Measurements from ENCODE around the gene CDK15.

CDK15 gene

DNA sequence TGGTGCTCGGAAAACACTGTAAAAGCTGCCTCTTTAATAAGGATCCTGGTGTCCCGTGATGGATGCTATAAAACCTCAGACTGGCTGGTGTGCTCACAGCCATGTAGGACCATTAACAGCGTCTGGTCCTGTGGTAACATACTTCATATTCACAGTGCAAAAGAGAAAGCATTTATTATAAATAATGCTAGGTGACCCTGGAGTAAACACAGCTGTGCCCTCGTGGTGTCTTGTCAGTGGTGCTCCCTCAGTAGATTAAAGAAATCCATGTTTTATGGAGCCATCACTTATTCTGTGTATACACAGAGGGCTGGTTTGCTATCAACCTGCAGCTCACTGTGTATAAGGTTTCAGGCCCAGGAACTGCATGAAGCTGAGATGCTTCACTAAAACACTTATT lies 106.9 kb downstream of the CDK15 start:
- no peak for DNase-seq

DNA sequence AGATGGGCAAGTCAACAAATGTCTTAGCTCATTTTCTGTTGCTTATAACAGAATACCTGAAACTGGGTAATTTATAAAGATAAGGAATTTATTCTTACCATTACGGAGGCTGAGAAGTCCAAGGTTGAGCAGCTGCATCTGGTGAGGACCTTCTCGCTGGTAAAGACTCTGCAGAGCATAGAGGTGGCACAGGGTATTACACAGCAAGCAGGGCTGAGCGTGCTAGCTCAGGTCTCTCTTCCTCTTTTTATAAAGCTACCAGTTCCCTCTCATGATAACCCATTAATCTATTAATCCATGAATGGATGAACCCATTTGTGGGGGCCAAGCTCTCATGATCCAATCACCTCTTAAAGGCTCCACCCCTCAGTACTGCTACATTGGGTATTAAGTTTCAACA lies 109.1 kb downstream of the CDK15 start:
- no peak for DNase-seq

DNA sequence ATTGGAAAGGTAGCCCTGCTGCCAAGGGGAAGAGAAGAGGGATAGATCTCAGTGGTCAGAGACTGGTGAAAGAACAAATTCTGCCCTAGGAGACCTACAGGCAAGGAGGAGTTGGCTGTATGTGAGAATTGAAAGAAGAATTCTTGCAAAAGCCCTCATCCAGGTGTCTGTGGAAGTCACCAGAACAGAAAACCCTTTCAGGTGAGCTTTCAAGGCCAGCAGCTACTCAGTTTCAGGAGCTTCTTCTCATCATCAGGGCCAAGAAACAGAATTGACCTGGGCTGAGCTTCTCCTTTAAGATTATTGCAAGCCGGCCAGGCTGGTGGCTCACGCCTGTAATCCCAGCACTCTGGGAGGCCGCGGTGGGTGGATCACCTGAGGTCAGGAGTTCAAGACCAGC lies 110.2 kb downstream of the CDK15 start:
- no peak for DNase-seq

DNA sequence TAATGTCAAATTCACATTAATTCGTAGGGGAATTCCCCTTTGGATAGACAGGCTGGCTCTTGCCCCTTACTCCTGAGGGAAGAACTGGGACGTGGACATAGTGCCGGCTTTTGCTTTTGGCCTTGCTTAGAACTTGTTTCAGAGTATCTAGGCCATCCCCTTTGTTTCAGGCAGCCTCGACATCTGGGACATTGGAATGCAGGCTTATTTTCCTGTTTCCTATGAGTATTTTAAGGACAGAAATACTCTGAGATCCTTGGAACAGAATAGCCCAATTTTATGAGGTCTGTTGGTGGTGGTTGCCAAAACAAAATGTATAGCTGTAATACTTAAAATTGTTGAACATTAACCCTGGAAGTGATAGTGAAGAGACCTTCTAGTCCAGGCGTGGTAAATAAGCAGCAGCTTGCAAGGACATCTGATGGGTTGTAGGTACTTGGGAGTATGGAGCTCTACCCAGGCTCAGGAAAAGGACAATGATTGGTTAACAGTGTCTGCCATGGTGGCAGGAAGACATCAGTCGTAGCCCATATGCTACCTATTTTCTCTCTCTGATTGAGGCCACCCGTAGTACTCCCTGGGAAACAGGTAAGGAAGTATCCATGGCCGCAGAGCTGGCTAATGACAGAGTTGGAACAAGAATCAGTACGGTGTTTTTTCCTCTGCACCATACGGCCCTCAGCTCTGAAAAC lies 112.4 kb downstream of the CDK15 start:
- DNase-seq, result no peak

DNA sequence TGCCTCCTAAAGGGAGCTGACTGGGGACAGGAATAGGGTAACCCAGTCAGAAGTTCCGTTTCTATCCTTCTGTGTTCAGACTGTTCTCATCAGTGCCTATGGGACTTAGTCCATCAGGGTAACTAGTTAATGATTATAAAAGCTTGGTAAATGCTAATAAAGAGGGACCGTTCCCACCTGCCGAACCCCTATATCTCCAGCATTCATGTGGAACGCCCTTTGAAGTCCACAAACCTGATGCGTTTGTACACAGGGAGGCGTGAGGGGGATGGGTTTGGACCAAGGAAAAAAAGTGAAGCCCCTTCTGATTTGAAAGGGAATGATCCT lies 112.9 kb downstream of the CDK15 start:
- DNase-seq, result no peak

DNA sequence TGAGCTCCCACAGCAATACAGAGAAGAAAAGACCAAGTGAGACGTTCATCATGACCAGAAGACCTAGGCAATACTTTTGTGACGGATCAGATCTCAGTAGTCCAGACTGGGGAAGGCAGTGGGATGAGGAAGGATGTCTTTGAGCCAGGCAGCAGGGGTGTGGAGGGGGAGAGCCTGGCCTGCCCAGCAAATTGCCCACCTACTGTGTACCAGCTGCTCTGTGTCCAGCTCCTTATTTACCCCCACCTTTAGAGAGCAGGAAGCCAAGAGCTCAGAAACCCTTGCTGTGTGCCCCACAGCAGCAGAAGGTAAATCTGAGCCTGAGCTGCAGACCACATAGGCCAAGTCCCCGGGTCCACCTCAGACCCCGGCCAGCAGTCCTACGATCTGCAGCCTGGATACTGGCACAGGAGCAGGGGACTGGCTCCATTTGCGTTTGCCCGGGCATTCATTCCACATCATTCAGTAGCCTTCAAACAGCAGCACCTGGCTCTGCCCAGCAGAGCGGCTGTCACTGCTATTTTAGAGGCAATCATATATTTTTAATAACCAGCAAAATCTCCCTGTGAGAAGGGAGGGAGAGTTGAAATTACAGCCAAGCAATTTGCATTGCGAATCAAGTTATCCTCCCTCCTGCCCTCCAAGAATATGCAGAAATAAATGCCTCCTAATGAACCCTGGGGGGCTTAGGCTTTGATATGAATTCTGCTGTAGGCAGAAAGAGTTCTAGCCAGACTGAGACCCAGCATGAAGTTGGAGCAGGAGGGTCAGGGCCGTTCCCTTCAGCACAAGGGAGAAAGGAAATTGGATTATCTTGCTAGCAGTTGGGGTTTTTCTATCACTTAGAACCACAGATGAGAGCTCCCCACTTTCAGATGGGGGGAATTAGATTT lies 117.3 kb downstream of the CDK15 start:
- no peak for DNase-seq

DNA sequence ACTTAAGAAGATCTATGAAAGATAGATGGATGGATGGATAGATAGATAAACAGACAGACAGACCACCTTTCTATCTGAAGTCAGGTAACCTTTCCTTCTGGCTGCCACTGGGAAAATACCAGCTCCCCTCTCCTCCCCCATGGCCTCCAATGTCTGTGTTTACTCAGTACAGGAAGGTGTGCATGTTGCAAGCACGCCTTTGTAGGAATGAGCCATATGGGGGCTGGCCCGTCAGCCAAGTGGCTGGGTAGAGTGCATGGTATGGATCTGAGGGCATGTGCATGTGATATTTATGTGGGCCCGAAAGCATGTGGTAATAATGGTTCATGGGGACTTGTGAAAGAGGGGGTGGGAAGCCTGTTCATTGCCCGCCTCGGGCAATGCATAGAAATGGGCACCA lies 118.1 kb downstream of the CDK15 start:
- DNase-seq, result no peak

DNA sequence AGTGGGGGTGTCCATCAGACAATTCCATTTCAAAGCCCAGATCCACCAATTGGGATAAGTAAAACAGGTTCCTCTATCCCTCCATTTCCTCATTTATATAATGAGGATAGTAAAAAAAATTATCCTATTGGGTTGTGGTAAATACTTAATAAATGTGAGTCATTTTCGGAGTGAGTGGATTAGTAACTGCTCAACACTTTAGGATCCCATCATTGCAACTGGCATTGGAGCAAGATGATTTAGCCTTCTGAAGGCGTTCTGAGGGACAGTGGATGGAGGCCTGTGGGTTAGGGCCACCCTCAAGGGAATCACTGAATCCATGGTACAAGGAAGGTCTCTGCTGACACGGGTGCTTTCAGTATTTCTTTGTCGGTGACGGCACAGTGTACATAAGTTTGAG lies 118.7 kb downstream of the CDK15 start:
- no peak for DNase-seq

DNA sequence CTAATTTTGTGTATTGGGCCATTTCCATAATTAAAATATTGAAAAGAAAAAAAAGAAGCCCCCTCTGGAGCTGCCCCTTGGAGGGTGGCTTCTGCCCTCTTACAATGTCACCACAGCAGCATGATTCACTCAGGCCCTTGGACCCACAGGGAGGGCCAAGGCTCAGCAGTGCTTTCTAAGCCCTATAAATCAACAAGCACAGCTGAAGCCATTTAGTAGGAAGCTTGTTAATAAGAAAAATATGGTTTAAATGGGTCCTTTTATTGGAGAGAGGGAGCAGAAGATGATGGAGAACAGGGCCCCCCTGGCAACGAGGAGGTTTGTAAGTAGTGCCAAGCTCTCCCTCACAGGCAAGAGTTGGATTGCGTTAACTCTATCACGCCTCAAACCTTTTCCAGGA lies 119.7 kb downstream of the CDK15 start:
- no peak for DNase-seq

DNA sequence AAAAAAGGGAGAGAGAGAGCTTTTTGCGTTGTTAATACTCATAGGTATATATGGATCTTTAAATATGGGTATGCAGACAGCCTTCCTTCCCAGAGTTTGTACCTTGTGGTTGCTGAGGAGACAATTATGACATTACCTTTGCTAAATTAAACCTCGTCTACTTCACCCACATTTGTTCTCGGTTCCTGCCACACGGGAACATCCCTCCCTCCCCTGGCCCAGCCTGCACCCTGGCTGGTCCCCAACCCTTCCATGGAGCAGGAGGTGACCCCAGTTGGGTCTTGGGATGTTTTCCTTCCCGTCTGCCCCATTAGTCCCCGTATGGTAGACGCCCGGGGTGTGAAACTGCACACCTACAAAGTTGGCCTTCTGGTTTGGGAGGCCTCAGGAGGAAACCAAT lies 122.0 kb downstream of the CDK15 start:
- no peak for DNase-seq

DNA sequence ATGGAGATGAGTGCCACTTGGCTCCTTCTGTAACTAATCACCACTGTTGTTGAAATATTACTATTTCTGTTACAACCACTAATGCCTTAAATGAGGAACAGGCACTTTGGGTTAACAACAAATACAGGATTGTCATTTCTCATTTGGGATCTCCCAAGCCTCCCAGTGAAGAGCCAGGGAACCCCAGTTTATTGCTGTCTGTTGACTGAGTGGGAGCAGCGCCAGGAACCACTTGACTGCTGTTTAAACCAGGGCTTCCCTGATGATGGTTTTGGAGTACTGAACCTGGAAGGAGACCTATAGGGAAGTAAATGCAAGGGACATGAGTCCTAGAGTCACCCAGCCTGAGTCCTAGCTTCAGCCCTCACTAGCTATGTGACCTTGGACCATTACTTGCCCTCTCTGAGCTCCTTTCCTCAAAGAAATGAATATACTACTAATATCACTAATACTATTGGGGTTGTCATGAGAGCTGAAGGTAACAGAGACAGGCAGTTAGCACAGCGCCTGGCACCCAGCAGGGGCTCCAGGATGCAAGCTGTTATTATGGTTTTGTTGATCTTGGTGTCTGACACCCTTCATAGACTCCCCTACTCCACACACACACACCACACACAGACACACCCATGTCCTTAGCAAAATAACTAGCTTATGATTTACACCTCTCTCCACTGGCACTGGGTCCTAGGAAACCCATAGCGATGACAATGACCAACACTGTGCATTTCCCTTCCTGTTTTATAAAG lies 123.1 kb downstream of the CDK15 start:
- no peak for DNase-seq

DNA sequence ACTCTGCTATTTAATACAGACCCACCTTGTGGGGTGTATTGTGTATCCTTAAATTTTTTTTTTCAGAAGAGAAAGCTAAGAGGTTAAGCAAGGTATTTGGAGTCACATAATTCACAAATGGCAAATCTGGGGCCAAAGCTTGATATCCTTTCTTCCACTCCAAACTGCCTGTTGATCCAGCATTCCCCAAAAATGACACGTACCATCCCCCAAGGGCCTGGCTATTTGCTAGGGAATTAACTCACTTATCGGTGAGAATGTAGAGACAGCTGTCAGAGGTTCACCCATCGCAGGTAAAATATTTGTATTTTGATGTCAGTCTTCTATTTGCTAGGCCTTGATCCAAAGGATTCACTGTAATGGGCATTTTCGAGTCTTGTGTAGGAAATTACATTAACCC lies 123.7 kb downstream of the CDK15 start:
- no peak for DNase-seq

DNA sequence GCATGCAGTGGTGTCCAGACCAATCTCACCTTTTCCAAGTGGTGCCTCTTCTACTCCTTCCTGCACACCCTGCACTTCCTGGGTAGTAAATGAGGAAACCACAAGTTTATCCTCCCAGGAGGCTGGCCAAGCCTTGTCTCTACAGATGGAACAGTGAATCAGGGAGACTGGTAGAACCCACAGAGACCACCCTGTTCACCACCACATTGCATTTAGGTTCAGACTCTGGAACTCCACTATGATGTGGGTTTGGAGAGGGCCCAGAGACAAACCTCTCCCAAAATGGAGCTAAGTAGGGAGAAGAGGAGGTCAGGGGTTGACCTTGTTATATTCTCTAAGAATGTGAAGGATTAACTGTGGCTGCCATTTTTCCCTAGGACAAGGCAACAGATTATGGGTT lies 124.5 kb downstream of the CDK15 start:
- DNase-seq, result no peak

DNA sequence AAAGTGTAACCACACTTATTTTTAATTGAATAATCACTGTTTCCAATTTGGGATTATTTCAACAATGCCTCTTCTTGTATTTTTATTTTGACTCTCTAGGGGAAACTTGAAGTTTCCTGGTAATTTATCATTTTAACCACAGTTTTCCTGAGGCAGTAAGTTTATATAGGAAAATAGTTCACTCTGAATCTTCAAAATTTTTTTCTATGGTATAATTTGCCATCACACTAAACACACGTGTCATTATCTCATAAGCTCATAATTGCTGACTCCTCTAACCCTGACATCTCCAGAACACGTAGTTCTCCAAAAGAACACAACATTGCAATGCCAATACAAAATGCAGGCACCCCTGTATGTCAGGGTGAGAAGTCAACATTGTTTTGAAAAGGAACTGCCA lies 125.1 kb downstream of the CDK15 start:
- no peak for DNase-seq

DNA sequence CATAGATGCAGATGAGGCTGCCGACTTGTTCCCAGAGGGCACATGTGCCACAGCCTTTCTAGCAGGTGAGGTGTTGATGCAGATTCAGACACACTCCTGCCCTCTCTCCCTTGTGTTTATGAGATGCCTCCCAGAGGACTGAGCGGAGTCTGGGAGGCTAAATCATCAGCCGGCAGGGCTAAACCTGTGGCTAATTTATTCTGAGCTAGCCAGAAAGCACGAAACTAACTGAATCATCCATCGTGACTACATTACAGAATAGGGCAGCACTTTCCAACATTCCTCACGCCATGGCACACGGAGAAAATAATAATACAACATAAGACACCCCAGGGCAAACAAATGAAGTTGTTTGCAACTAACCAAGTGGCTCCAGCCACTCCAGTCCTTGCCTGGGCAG lies 125.6 kb downstream of the CDK15 start:
- DNase-seq, result peak; percentile 3

DNA sequence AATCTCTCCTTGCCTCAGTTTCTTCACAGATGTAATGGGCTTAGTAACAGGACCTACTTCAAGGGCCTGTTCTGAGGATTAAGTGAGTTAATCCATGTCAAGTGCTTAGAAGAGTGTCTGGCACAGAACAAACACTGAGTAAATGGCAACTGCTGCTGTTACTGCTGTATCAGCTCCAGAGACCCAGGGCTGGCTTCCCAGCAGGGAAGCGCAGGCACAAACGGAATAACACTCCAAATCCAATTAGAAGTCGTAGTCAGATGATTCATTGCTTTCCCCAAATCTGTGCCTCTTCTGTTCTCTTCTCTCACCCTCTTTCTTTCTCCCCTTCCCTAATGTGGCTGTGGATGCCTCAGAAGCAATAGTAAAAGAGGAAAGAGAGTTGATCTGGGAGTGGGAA lies 126.2 kb downstream of the CDK15 start:
- DNase-seq, result no peak

DNA sequence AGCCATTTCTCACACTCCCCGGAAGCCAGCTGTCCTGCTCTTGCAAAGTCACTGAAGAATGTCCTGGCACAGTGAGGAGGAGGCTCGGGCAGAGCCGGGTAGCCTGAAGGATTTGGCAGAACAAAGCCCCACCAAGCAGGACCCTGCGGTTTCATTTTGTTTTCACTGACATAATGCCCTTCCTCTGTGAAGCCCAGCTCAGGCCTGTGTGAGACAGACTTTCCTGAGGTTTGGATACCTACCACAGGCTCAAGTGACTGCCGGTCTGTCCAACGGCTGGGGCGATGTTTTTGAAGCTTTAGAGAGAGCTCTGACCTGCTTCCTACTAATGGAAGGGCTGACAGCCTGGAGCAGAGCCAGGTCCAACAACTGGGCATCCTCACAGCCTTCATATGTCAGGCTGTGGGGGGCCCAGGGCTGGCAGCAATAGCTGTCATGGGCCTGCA lies 127.5 kb downstream of the CDK15 start:
- DNase-seq, result no peak

DNA sequence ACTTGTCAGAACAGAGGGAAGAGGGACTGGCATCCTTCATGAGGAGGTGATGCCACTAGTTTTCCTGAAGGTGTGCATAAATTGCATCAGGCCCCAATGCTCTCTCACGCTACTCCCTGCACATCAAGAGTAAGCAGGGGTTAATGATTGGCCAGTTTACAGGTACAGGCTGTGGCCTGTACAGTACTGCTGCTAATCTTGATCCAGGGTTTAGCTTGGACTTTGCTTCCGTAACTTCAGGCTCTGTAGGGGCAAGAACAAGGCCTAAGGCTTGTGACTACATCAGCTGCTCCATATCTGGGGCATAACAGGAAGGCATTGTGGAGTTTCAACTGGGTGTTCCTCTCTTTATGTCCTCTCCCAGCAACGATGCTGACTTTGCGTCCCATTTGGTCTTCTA lies 130.5 kb downstream of the CDK15 start:
- DNase-seq, result no peak

DNA sequence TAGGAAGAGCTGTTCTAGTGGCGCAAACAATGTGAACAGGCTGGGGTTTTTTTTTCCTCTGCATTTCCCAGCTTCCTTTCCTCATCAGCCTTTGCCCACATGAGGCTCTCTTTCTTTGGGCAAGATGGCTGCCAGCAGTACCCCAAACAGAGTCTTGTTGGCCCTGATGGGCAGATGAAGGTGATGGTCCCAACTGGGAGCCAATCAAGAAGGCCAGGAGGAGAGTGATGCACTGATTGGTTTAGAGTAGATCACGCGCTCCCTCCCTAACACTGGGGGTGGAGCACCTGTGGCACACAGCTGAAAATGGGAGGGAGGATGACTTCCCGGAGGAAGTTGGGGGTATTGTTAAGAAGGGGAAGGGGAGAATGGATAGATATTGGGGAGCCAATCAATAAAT lies 131.0 kb downstream of the CDK15 start:
- DNase-seq, result no peak

DNA sequence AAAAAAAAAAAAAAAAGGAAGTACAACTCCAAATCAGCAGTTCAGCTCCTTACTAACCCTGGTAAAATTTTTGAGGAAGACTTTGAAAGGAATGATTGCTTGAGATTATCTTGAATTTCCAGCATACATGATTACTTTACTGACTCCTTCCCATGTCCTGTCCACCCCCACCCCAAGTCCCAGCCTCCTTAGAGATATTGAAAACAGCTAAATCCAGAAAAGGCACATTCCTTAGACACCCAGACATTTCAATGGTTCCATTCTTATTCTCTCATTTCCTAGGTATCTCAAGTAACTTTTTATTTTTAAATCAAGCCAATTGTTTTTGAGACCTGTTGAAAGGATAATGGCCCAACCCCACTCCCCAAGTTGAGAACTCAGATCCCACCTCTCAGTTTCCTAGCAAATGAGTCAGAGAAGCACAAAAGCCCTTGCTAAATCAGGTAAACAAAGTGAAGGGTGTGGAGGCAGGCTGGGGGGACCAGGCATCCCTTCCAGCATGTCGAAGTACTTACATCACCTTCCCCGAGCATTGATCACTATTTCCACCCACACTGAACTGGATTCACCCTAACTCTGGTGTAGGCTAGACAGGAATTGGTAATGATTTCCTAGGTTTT lies 131.9 kb downstream of the CDK15 start:
- DNase-seq, result no peak

DNA sequence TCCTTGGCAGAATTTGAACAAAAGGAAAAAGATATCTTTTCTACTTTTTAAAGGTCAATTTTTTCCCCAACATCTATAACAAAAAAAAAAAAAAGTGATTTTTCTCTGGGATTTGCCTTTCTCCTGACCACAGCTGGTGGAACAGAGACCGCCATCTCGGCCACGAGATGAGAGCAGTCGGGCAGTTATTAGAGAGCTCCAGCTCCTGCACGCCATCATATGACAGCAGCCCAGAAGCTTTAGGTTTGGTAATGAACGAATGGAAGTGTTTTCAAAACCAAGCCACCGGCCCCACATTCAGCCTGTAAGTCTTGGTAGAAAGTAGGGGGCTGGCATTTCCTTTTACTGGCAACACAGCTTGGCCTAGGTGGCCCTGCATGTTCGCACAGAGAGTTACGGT lies 132.4 kb downstream of the CDK15 start:
- DNase-seq, result no peak

DNA sequence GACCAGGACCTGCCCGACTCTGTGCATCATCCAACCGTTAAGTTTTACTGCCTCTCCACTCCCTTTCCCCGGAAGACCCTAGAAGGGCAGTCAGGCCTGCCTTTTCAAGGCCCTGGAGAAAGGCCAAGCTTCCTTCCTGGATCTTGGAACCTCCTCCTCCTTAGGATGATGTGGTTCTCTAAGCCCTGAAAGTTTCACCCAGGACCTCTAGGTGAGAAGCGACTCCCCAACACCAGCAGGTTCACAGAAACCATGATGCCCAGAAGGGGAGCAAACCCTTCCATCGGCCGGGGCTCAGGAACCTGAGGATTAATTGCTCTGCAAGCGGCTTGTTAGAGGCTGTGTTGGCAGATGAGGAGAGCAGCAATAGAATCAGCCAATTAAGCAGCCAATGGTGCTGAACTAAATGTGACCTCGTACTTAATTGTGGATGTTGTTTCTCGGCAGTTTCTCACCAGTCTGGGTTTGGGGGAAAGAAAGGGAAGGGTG lies 133.2 kb downstream of the CDK15 start:
- no peak for DNase-seq

DNA sequence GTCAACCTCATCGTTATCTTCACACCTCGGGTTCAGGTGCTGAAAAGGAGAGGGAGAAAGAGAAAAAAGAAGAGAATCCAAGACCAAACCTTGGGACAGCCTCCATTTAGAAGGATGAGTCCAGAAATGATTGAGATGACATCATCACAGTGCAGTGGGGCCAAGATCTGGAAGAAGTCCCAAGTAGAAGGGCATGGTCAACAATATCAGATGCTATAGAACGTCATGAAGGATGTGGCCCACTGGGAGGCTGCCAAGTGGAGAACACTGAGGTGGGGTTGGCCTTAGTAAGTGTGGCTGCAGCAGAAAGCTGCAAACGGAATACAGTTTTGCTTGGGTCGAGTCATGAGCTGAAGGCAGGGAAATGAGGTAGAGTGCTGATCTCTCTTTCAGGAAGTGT lies 136.2 kb downstream of the CDK15 start:
- no peak for DNase-seq

Data from GOT3 (cell line).